Activated naive CD8-positive, alpha-beta T cell treated with anti-CD3 and anti-CD28 coated beads, Interleukin-2, amount 50 U/mL, for 24 hours (primary cell): ENCODE results near the gene RAB43.

Experiments used
- ATAC-seq: fragments of 150-1000 bp; cut with Tn5 transposase; one replicate; pipeline ENCODE4 v1.10.0; 2021
- DNase-seq: peaks from one replicate; pipeline ENCODE4 v3.0.0; 2021
- H3K27ac Mint-ChIP-seq: one replicate; pipeline ENCODE4 v1.8.0; 2021; ENCODE audit warnings: mild to moderate bottlenecking, mixed read lengths
- H3K27me3 Mint-ChIP-seq: one replicate; pipeline ENCODE4 v1.8.0; 2021; ENCODE audit warnings: mixed read lengths
- H3K36me3 Mint-ChIP-seq: one replicate; pipeline ENCODE4 v1.8.0; 2021; ENCODE audit warnings: low read depth, mixed read lengths
- H3K4me1 Mint-ChIP-seq: one replicate; pipeline ENCODE4 v1.8.0; 2021; ENCODE audit warnings: mixed read lengths
- H3K4me3 Mint-ChIP-seq: one replicate; pipeline ENCODE4 v1.8.0; 2021; ENCODE audit warnings: mild to moderate bottlenecking, moderate library complexity, mixed read lengths
- H3K9me3 Mint-ChIP-seq: one replicate; pipeline ENCODE4 v1.8.0; 2021; ENCODE audit warnings: mixed read lengths

The RAB43 gene

GRCh38 chr3:129130291-129130813 is 8.7 kb upstream of the RAB43 start:
- Mint-ChIP-seq H3K9me3 (no peaks in the 10 kb centered on the region), H3K27ac (no peak overlapping the region), H3K27me3 (no peaks in the 10 kb centered on the region), H3K4me1 (peaks cover 10% of the 10 kb centered on the region), H3K4me3 (no peak overlapping the region), H3K36me3 (peaks cover 28% of the 10 kb centered on the region)
- ATAC-seq, result no peak
- DNase-seq, result no peak

GRCh38 chr3:129128357-129129155 is 7.0 kb upstream of the RAB43 start:
- no peak overlapping the region for H3K27ac Mint-ChIP-seq
- ATAC-seq, result no peak
- H3K27me3 Mint-ChIP-seq, result no peaks in the 10 kb centered on the region
- no peaks in the 10 kb centered on the region for H3K9me3 Mint-ChIP-seq
- DNase-seq, result no peak
- peaks cover 11% of the 10 kb centered on the region for H3K4me1 Mint-ChIP-seq
- no peak overlapping the region for H3K4me3 Mint-ChIP-seq
- H3K36me3 Mint-ChIP-seq, result peaks cover 19% of the 10 kb centered on the region

DNA sequence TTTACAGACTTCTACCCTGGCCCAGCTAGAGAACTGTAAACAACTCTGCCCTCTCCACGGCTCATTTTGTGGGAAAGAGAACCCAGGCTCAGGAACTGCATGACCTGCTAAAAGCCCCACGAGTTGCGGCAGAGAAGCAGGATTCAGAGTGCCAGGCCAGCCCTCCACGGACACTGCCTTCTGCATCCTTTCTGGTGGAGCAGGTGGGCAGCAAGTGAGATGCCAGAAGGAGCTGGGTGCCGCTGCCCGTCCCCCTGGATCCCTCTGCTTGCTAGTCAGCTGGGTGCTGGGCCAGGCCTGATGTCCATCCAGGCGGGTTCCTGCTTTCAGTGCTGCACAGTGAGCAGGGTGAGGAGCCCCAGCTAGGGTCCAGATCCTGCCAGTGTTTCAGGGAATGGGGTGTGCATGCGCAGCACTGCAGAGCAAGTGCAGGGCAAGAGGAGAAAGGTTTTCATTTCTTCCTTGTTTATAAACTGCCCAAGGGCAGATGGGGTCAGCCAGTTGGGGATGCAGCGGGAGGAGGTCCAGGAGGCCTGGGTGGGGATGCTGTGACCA is 5.2 kb upstream of the RAB43 start:
- DNase-seq, result no peak
- H3K27ac Mint-ChIP-seq, result peak overlapping the region; percentile 79
- ATAC-seq, result no peak
- H3K4me1 Mint-ChIP-seq, result peaks cover 16% of the 10 kb centered on the region
- H3K4me3 Mint-ChIP-seq, result no peak overlapping the region
- H3K9me3 Mint-ChIP-seq, result no peaks in the 10 kb centered on the region
- H3K36me3 Mint-ChIP-seq, result peaks cover 9% of the 10 kb centered on the region
- no peaks in the 10 kb centered on the region for H3K27me3 Mint-ChIP-seq

DNA sequence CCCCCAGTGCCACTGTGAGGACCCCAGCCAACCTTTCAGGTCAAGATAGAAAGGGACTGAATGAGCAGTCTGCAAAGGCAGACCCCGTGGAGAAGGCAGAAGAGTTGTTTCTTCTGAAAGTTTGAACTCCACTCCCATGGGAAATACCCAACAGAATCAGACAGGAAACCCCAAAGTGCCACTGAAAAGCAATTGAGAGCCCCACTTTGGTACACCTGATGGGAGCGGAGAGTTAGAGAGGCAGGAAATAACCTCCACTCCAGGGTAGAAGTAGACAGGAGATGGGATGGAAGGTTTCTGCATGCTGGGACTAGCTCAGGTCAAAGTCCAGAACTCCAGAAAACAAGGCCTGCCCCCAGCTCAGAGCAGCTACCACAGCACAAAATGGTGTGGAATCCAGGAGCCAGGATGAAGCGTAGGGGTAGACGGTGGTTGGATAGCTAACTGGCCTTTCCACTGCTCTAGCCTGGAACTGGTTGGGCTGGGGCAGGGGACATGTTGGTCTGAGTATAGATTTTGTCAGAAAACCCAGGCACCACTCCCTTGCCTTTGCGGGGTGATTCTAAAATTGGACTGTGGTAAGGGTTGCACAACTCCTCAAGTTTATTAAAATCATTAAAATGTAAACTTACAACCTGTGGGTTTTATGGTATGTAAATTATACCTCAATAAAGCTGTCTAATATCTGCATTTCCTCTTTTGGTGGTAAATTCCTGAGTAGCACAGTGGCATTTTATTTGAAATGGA is 1.9 kb upstream of the RAB43 start:
- no peak overlapping the region for H3K27ac Mint-ChIP-seq
- DNase-seq (no peak), ATAC-seq (no peak)
- peaks cover 15% of the 10 kb centered on the region for H3K36me3 Mint-ChIP-seq
- H3K4me1 Mint-ChIP-seq, result peaks cover 37% of the 10 kb centered on the region
- no peaks in the 10 kb centered on the region for H3K9me3 Mint-ChIP-seq
- H3K27me3 Mint-ChIP-seq, result no peaks in the 10 kb centered on the region
- H3K4me3 Mint-ChIP-seq, result peak overlapping the region; percentile 45

DNA sequence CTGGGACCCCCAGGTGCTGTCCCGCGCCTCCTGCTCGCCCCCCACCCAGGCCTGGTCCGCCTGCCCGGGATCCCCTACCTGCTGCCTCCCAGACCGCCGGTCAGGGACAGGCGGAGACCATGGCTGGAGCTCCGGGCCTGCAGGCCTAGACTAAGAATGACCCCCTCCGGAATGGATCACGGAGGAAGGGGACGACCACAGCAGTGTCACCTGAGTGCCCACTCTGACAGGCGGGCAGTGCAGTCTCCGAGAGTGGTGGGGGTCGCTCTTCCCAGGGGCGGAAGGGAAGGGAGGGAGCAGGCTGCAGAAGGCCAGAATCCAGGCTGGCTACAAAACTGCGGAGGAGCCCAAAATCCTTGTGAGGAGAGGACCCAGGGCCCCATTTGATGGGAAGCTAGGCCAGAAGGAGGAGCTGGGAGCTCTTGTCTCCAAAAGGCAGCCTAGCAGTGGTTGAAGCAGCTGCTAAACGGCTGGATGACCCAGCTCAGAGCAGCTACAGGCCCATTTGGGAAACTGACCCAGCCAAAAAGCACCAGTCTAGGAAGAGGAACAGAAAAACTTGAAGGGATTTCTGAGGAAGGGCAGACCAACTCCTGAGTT is 908 bp upstream of the RAB43 start:
- Mint-ChIP-seq H3K9me3 (no peaks in the 10 kb centered on the region), H3K27me3 (no peaks in the 10 kb centered on the region), H3K4me1 (peaks cover 47% of the 10 kb centered on the region), H3K4me3 (peak overlapping the region; percentile 50), H3K36me3 (peaks cover 23% of the 10 kb centered on the region), H3K27ac (peak overlapping the region; percentile 39)
- DNase-seq (no peak), ATAC-seq (no peak)

GRCh38 chr3:129121016-129121791 is 400 bp downstream of the RAB43 start:
- peaks cover 35% of the 10 kb centered on the region for H3K36me3 Mint-ChIP-seq
- H3K9me3 Mint-ChIP-seq, result no peaks in the 10 kb centered on the region
- no peaks in the 10 kb centered on the region for H3K27me3 Mint-ChIP-seq
- ATAC-seq (peak; percentile 25), DNase-seq (no peak)
- peaks cover 60% of the 10 kb centered on the region for H3K4me1 Mint-ChIP-seq
- H3K27ac Mint-ChIP-seq, result peak overlapping the region; percentile 89
- peak overlapping the region; percentile 91 for H3K4me3 Mint-ChIP-seq

- ATAC-seq (peak; percentile 73), DNase-seq (peak; percentile 91)
- no peaks in the 10 kb centered on the region for H3K27me3 Mint-ChIP-seq
- H3K4me1 Mint-ChIP-seq, result peaks cover 67% of the 10 kb centered on the region
- peak overlapping the region; percentile 89 for H3K27ac Mint-ChIP-seq
- peak overlapping the region; percentile 91 for H3K4me3 Mint-ChIP-seq
- H3K9me3 Mint-ChIP-seq, result no peaks in the 10 kb centered on the region
- H3K36me3 Mint-ChIP-seq, result peaks cover 35% of the 10 kb centered on the region
Observed at GRCh38 chr3:129120254-129121004, 1.2 kb downstream of the RAB43 start.

DNA sequence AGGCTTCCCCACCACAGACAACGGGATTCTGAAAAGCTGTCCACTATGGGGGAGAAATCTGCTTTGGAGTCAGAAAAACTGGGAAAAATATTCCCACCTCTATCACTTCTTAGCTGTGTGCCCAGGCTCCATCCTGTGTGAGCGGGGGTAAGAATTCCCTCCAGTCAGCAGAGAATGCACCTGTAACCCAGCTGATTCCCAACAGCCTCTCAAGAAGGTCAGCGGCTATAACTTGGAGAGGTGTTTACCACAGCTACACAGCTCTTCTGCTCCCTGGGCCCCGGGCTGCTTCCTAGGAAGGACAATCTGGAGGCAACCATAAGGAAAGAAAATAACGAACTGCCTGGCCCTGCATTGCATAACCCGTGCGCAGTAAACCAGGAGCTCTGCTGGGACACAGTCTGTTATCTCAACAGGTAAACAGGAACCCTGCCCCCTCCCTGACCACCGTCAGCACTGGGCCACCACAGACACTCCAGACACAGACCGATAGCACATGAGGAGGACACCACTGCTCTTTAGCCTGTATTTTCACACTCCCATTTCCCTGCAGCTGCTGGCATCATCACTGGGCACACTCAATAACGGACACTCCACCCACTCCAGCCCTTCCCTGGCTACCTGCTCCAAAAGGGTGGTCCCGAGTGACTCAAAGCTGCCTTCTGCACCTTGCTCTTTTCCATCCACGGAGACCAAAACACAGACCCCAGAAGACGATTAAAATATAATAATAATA is 2.1 kb downstream of the RAB43 start:
- H3K4me1 Mint-ChIP-seq, result peaks cover 74% of the 10 kb centered on the region

GRCh38 chr3:129118745-129119144 is 2.9 kb downstream of the RAB43 start:
- H3K27ac Mint-ChIP-seq, result peak overlapping the region; percentile 89
- DNase-seq, result no peak
- H3K4me3 Mint-ChIP-seq, result peak overlapping the region; percentile 91
- no peaks in the 10 kb centered on the region for H3K9me3 Mint-ChIP-seq
- peak; percentile 5 for ATAC-seq
- H3K36me3 Mint-ChIP-seq, result peaks cover 38% of the 10 kb centered on the region
- no peaks in the 10 kb centered on the region for H3K27me3 Mint-ChIP-seq
- H3K4me1 Mint-ChIP-seq, result peaks cover 82% of the 10 kb centered on the region

More for the DNA sequence above, 2.1 kb downstream of the RAB43 start:
- DNase-seq (no peak), ATAC-seq (no peak)
- Mint-ChIP-seq H3K27me3 (no peaks in the 10 kb centered on the region), H3K27ac (peak overlapping the region; percentile 89), H3K4me3 (peak overlapping the region; percentile 91), H3K36me3 (peaks cover 38% of the 10 kb centered on the region), H3K9me3 (no peaks in the 10 kb centered on the region)

- Mint-ChIP-seq H3K27me3 (no peaks in the 10 kb centered on the region), H3K36me3 (peaks cover 40% of the 10 kb centered on the region), H3K4me3 (peak overlapping the region; percentile 91), H3K9me3 (no peaks in the 10 kb centered on the region), H3K4me1 (peaks cover 83% of the 10 kb centered on the region), H3K27ac (peak overlapping the region; percentile 89)
- ATAC-seq, result no peak
- no peak for DNase-seq
Observed at GRCh38 chr3:129117134-129117533, 4.5 kb downstream of the RAB43 start.

GRCh38 chr3:129116482-129116946 is 5.1 kb downstream of the RAB43 start:
- Mint-ChIP-seq H3K9me3 (no peaks in the 10 kb centered on the region), H3K36me3 (peaks cover 42% of the 10 kb centered on the region), H3K4me3 (peak overlapping the region; percentile 68), H3K4me1 (peaks cover 86% of the 10 kb centered on the region), H3K27me3 (no peaks in the 10 kb centered on the region), H3K27ac (peak overlapping the region; percentile 89)
- ATAC-seq (no peak), DNase-seq (no peak)

DNA sequence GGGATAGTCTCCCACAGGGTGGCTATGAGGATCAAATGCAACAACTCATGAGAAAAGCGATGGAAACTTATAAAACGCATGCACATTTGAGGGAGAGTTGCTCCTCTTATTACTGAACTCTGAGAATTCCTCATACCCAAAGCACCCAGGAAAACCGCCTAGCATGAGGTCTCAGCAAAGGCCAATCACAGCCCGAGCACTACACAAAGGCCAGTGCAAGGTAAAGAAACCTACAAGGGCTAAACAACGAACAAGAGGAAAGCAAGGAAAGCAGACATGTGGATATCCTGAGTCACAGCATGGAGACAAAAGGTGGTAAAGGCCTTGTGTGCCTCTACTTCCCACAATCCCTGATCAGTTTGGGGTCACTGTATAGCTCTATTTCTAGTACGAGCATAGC is 7.1 kb downstream of the RAB43 start:
- Mint-ChIP-seq H3K27ac (peak overlapping the region; percentile 92), H3K4me1 (peaks cover 94% of the 10 kb centered on the region)

More for the DNA sequence above, 7.1 kb downstream of the RAB43 start:
- H3K4me3 Mint-ChIP-seq, result peak overlapping the region; percentile 10
- H3K9me3 Mint-ChIP-seq, result no peaks in the 10 kb centered on the region
- no peaks in the 10 kb centered on the region for H3K27me3 Mint-ChIP-seq
- DNase-seq (no peak), ATAC-seq (no peak)
- H3K36me3 Mint-ChIP-seq, result peaks cover 55% of the 10 kb centered on the region
